Stimulated activated naive CD4-positive, alpha-beta T cell (primary cell): Measurements from ENCODE around the gene NRSN2.
"Not testable (repeated sequence)": the region's sequence is repeated elsewhere in the genome, so short reads cannot be mapped to it uniquely, and the experiment has no call there.

Source experiments
- DNase-seq, 6 experiments: peaks; one replicate each; lab custom pipeline; 2025; lab: John Stamatoyannopoulos, UW

NRSN2 gene

GRCh38 chr20:325045-325888 is 21.6 kb upstream of the NRSN2 start, which contains the start of gene SOX12:
Gene SOX12, plus strand, starts transcription at chr20:325552. Its CDS starts 373 bp downstream, at chr20:325925.
- peak; percentile 88 to 97 (median 92) for DNase-seq

GRCh38 chr20:325889-326644 is 20.8 kb upstream of the NRSN2 start:
- DNase-seq: peak; percentile 28 to 76 (median 52)

- peak in 2 of 6 experiments; percentile 63 to 68 for DNase-seq
These were observed 20.2 kb upstream of the NRSN2 start for GRCh38 chr20:326645-327185.

GRCh38 chr20:327186-328026 is 19.5 kb upstream of the NRSN2 start:
- DNase-seq: peak; percentile 71 to 87 (median 82)

- DNase-seq: peak in 4 of 6 experiments; percentile 9 to 34 (median 16)
These were observed 18.6 kb upstream of the NRSN2 start for GRCh38 chr20:328027-328974.

GRCh38 chr20:328975-329695 is 17.8 kb upstream of the NRSN2 start:
- no peak for DNase-seq

GRCh38 chr20:329851-330232 is 17.1 kb upstream of the NRSN2 start:
- no peak for DNase-seq

GRCh38 chr20:330233-331149 is 16.4 kb upstream of the NRSN2 start:
- DNase-seq: peak; percentile 38 to 71 (median 56)

- no peak for DNase-seq
These were observed 12.3 kb upstream of the NRSN2 start for GRCh38 chr20:334578-334977.

- DNase-seq: not testable (repeated sequence)
These were observed 10.9 kb upstream of the NRSN2 start for GRCh38 chr20:336040-336439.

- no peak for DNase-seq
These were observed 5.2 kb upstream of the NRSN2 start for GRCh38 chr20:341682-342081.

GRCh38 chr20:343107-343506 is 3.8 kb upstream of the NRSN2 start:
- DNase-seq: no peak

GRCh38 chr20:346033-346639 is 775 bp upstream of the NRSN2 start:
- no peak for DNase-seq

GRCh38 chr20:347317-347639 is 367 bp downstream of the NRSN2 start:
- no peak for DNase-seq

GRCh38 chr20:347640-348484 is 951 bp downstream of the NRSN2 start:
- peak in 5 of 6 experiments; percentile 34 to 68 (median 43) for DNase-seq

GRCh38 chr20:348972-349841 is 2.3 kb downstream of the NRSN2 start:
- DNase-seq: no peak

GRCh38 chr20:353166-353565 is 6.3 kb downstream of the NRSN2 start:
- DNase-seq: no peak
